GM21529 (cell line): ENCODE data around the gene EXOSC2.

Experiments used
- ATAC-seq: cut with Tn5 transposase; IDR thresholded peaks from one replicate; pipeline ENCODE4 v1.9.1; 2021; ENCODE audit not compliant: unreplicated experiment

EXOSC2 gene

GRCh38 chr9:130735566-130735965, 42.0 kb downstream of the EXOSC2 start:
- no peak for ATAC-seq

GRCh38 chr9:130736834-130737233, 43.3 kb downstream of the EXOSC2 start:
- ATAC-seq: no peak

GRCh38 chr9:130738281-130738680, 44.7 kb downstream of the EXOSC2 start:
- ATAC-seq: no peak

- no peak for ATAC-seq
Observed at GRCh38 chr9:130739081-130739480, 45.5 kb downstream of the EXOSC2 start.

GRCh38 chr9:130740218-130741023, 46.8 kb downstream of the EXOSC2 start:
- ATAC-seq: no peak

- ATAC-seq: no peak
Observed at GRCh38 chr9:130741024-130741305, 47.4 kb downstream of the EXOSC2 start.

- ATAC-seq: no peak
Observed at GRCh38 chr9:130741831-130742449, 48.4 kb downstream of the EXOSC2 start.

- ATAC-seq: no peak
Observed at GRCh38 chr9:130743656-130744055, 50.1 kb downstream of the EXOSC2 start.

- no peak for ATAC-seq
Observed at GRCh38 chr9:130745210-130745800, 51.7 kb downstream of the EXOSC2 start.

- no peak for ATAC-seq
Observed at GRCh38 chr9:130745829-130746228, 52.2 kb downstream of the EXOSC2 start.

GRCh38 chr9:130746434-130747212, 53.0 kb downstream of the EXOSC2 start:
- no peak for ATAC-seq

GRCh38 chr9:130751631-130752355, 58.2 kb downstream of the EXOSC2 start:
- no peak for ATAC-seq
